AG09319 (cell line): Measurements from ENCODE around the gene TET1.
"Not testable (repeated sequence)": the region's sequence is repeated elsewhere in the genome, so short reads cannot be mapped to it uniquely, and the experiment has no call there.

Experiments used
- DNase-seq: peaks from one replicate; pipeline ENCODE4 v3.0.0-alpha.2; 2010; ENCODE audit warnings: low read depth; ENCODE audit errors: extremely low read depth
- CTCF ChIP-seq: IDR thresholded peaks from 2 replicates; pipeline ENCODE4 v1.5.1; 2011; ENCODE audit warnings: low read depth, mild to moderate bottlenecking, inconsistent platforms, low read length, moderate library complexity

The TET1 gene

DNA sequence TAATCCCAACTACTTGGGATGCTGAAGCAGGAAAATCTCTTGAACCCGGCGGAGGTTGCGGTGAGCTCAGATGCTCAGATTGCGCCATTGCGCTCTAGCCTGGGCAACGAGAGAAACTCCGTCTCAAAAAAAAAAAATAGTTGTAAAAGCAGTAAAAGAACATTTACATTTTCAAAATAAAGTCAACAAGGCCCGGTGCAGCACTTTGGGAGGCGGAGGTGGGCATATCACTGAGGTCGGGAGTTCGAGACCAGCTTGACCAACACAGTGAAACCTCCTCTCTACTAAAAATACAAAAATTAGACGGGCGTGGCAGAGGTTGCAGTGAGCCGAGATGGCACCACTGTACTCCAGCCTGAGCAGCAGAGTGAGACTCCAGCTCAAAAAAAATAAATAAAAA is 164.9 kb downstream of the TET1 start:
- TF ChIP-seq CTCF = no peak
- DNase-seq = no peak

DNA sequence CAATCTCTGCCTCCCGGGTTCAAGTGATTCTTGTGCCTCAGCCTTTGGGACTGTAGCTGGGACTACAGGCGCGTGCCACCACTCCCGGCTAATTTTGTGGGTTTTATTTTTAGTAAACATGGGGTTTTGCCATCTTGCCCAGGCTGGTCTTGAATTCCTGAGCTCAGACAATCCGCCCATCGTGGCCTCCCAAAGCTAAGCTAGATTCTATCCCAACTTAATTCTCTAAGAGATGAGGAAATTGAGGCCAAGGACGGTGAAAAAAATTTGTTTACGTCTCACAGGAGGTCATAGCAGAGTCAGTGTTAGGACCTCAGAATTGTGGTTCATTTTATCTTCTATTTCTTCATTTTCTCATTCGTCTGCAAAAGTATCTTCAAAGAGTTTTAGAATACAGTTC is 167.0 kb downstream of the TET1 start:
- TF ChIP-seq CTCF = no peak
- DNase-seq = no peak

DNA sequence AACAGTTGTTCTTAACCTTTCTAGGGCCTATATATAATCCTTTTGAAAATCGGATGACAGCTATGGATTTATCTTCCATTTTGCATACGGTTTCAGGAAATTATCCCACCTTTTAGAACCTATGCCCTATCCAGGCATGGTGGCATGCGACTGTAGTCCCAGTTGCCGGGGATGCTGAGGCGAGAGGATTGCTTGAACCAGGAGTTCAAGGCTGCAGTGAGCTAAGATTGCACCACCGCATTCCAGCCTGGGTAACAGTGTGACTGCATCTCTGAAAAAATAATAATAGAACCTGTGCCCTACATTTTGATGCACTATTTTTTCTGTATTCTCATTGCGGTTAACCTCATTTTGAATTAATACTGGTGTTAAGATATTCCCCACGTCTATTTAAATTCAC is 172.5 kb downstream of the TET1 start:
- no peak for TF ChIP-seq CTCF

GRCh38 chr10:68734349-68734748 is 174.2 kb downstream of the TET1 start:
- DNase-seq = no peak
- no peak for TF ChIP-seq CTCF

More for the DNA sequence above, 172.5 kb downstream of the TET1 start:
- no peak for DNase-seq

DNA sequence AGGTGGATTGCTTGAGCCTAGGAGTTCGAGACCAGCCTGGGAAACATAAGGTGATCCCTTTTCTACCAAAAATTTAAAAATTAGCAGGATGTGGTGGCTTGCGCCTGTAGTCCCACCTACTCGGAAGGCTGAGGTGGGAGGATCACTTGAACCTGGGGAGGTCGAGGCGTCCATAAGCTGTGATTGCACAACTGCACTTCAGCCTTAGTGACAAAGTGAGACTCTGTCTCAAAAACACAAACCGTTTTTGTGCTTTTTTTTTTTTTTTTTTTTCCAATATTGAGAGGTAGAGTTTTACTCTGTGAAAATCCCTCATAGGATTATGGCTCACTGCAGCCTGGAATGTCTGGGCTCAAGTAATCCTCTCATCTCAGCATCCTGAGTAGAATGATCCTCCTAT is 175.0 kb downstream of the TET1 start:
- no peak for TF ChIP-seq CTCF
- DNase-seq = no peak

- not testable (repeated sequence) for DNase-seq
These were observed 175.6 kb downstream of the TET1 start for GRCh38 chr10:68735739-68736138.

GRCh38 chr10:68740676-68741075 is 180.5 kb downstream of the TET1 start:
- not testable (repeated sequence) for DNase-seq

- no peak for TF ChIP-seq CTCF
- DNase-seq = no peak
These were observed 182.3 kb downstream of the TET1 start for GRCh38 chr10:68742397-68742796.
